ENCODE results near the gene CLCNKB. TPM values are rescaled to one million over a fixed set of nuclear protein-coding genes. Genes with fewer than 3 reads are reported as not detected.

CLCNKB gene
- total and polyA plus RNA-seq, 2 donors (not counting 3 experiments of a cell fraction or from before 2014, with no cell fraction given), result 0.18 TPM; not detected in 1

DNA sequence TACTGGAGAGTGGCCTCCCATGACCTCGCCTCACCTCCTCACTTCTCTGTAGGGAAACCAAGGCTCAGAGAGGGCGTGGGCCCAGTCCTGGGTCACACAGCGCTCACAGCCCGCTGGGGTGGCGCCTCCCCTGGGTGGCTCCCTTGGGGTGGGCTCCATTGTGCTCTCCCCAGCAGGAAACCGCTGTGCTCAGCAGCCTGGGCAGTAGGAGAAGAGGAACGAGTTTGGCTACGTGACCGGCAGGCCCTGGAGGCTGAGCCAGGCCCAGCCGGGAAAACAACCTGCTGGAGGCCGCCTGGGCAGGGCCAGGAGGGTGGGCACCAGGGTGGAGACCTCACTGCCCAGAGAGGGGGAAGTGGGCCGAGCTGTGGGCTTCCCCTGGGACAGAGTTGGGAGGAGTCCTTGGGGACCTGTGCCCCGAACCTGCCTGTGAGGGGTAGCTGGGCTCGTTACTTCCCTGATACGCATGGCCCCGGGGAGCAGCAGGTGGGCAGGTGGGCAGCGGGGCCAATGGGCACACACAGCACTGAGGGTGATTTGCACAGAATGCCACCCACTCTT is 44.8 kb downstream of the CLCNKB start:
- Histone ChIP-seq H3K27me3 (ENCODE audit: control insufficient read depth in 2 of 2, insufficient read depth in 2 of 2, low read length in 2 of 2) (no peaks in the 10 kb centered on the region), H4K20me1 (replicated peaks; ENCODE audit: control insufficient read depth, extremely low read depth, insufficient read depth, low read length) (no peaks in the 10 kb centered on the region), H3K4me3 (replicated peaks in 1 of 3; ENCODE audit: insufficient read depth in 1 of 3, low read depth in 1 of 3, low read length in 3 of 3) (no peak overlapping the region), H3K79me2 (ENCODE audit: control insufficient read depth, insufficient read depth, low read length) (no peaks in the 10 kb centered on the region), H3K9ac (replicated peaks; ENCODE audit: extremely low read depth, insufficient read depth, low read length) (no peak overlapping the region), H3K27ac (ENCODE audit: insufficient read depth, low read depth, low read length) (no peak overlapping the region), H3K9me1 (replicated peaks; ENCODE audit: control insufficient read depth, extremely low read depth, insufficient read depth, low read length) (no peaks in the 10 kb centered on the region), H3K9me3 (replicated peaks; ENCODE audit: control insufficient read depth, insufficient read depth, low read length) (no peaks in the 10 kb centered on the region), H3K36me3 (ENCODE audit: control insufficient read depth in 2 of 2, extremely low read depth in 1 of 2, insufficient read depth in 2 of 2, low read length in 2 of 2) (no peaks in the 10 kb centered on the region), H3K4me1 (ENCODE audit: control insufficient read depth, extremely low read depth, insufficient read depth, low read length) (no peaks in the 10 kb centered on the region), H2AFZ (ENCODE audit: low read depth, low read length) (no peak overlapping the region), H3K4me2 (ENCODE audit: insufficient read depth, low read length) (no peak overlapping the region)
- dilution Hi-C loops (cut with MboI; ENCODE audit: extremely low pct_ligation_motif_present, low sequenced_read_pairs), result no loop called here
- intact Hi-C loops (cut with micrococcal nuclease), result loop anchor here (5.0 kb wide), 1 partner anchor 34 kb away; no protein-coding TSS in a partner anchor
- TF ChIP-seq POLR2AphosphoS5 (IDR thresholded peaks at IDR 0.05; ENCODE audit: insufficient read depth, low read depth, low read length) (no peak), JUN (IDR thresholded peaks at IDR 0.05; ENCODE audit: borderline replicate concordance, insufficient read depth, insufficient read length, low read depth) (no peak), POLR2A (IDR thresholded peaks at IDR 0.05; ENCODE audit: low read depth, low read length) (no peak), EZH2 (IDR thresholded peaks at IDR 0.05; ENCODE audit: borderline replicate concordance, low read depth, low read length, severe bottlenecking) (no peak), FOS (IDR thresholded peaks at IDR 0.05; ENCODE audit: borderline replicate concordance, insufficient read depth, low read length) (no peak)
- TF ChIP-seq, protein P1, sequence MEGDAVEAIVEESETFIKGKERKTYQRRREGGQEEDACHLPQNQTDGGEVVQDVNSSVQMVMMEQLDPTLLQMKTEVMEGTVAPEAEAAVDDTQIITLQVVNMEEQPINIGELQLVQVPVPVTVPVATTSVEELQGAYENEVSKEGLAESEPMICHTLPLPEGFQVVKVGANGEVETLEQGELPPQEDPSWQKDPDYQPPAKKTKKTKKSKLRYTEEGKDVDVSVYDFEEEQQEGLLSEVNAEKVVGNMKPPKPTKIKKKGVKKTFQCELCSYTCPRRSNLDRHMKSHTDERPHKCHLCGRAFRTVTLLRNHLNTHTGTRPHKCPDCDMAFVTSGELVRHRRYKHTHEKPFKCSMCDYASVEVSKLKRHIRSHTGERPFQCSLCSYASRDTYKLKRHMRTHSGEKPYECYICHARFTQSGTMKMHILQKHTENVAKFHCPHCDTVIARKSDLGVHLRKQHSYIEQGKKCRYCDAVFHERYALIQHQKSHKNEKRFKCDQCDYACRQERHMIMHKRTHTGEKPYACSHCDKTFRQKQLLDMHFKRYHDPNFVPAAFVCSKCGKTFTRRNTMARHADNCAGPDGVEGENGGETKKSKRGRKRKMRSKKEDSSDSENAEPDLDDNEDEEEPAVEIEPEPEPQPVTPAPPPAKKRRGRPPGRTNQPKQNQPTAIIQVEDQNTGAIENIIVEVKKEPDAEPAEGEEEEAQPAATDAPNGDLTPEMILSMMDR (IDR thresholded peaks at IDR 0.05; ENCODE audit: extremely low read depth in 1 of 2, insufficient read depth in 1 of 2, low read depth in 1 of 2, low read length in 2 of 2), result no peak
- TF ChIP-seq, protein P2, sequence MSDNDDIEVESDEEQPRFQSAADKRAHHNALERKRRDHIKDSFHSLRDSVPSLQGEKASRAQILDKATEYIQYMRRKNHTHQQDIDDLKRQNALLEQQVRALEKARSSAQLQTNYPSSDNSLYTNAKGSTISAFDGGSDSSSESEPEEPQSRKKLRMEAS (IDR thresholded peaks at IDR 0.05; ENCODE audit: insufficient read depth, insufficient read length), result no peak
- POLR2A ChIA-PET, result no interaction called here
- CTCF ChIA-PET, result interaction anchor here (0.7 to 1.1 kb wide), 3 partner anchors 16 to 57 kb away, joined by 3 to 4 read pairs (median 3); no protein-coding TSS in a partner anchor
- BruUV-seq (replicated peaks), result no TSS peak
- DNase-seq (ENCODE audit: low read depth, low spot score) (no peak), FAIRE-seq (no peak)
